Ecto neural progenitor cell (in vitro differentiated cells): Measurements from ENCODE around the gene REEP3.

Experiments
- DNase-seq: peaks from one replicate; pipeline ENCODE4 v3.0.0-alpha.2; 2018; ENCODE audit warnings: low spot score

REEP3 gene

DNA sequence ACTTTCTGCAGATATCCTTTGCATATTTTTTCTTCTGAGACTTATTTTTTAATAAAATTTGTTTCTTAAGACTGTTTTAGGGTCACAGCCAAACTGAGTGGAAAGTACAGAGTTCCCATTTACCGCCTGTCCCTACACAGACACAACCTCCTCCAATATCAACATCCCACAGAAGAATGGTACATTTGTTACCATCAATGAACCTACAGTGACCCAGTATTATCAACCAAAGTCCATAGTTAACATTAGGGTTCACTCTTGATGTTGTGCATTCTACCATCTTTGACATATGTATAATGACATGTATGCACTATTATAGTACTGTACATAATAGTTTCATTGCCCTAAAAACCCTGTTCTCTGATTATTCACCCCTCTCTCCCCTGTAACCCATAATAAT is 14.6 kb upstream of the REEP3 start:
- no peak for DNase-seq

DNA sequence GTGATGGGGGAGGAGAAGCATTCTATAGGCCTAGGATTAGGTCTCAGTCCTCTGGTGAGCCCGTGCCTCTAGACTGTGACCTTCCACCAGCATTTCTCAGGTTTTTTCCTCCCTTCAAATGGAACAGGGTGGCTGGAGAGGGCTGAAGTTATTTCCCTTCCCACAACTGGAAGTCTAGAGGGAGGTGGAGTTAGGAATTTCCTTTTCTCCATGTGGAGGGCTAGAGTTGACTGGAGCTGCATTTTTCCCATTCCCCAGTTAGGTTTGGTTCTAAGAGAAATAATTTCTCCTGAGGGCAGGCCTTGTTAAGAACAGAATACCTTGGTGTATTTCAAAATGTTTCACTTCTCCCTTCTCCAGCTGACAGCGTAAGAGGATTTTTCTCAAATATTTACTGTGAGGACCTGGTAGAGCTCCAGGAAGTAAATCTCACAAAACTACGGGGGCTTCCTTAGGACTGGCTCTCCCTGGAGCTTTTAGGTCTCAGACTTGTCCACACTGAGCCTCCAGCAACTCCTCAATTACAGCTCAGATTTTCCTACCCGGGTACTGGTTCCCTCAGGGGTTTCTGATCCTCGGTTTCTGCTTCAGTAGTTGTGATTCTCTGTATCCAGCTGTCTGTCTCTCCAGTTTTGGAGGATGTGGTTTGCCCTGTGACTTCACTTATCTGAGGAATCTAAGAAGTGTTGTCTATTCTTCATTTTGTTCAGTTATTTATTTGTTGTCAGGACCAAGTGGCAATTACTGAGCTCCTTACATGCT is 6.0 kb upstream of the REEP3 start:
- peak; percentile 53 for DNase-seq

DNA sequence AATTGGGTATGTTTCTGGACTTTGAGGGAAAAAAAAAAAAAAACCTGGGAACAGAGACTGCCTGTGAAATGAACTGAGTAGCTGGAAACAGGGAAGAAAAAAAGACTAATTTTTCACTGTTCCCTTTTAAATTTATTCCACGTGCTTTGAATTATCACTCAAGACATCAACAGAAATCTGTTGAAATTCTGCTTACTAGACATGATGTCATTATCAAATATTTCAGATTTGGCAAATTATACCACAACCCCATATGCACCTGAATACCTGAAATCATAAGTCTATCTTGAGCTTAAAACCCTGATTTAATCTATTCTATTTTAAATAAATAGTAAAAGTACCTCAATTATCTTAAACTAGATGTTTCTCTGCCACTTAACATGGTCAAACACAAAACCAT is 5.0 kb upstream of the REEP3 start:
- no peak for DNase-seq

DNA sequence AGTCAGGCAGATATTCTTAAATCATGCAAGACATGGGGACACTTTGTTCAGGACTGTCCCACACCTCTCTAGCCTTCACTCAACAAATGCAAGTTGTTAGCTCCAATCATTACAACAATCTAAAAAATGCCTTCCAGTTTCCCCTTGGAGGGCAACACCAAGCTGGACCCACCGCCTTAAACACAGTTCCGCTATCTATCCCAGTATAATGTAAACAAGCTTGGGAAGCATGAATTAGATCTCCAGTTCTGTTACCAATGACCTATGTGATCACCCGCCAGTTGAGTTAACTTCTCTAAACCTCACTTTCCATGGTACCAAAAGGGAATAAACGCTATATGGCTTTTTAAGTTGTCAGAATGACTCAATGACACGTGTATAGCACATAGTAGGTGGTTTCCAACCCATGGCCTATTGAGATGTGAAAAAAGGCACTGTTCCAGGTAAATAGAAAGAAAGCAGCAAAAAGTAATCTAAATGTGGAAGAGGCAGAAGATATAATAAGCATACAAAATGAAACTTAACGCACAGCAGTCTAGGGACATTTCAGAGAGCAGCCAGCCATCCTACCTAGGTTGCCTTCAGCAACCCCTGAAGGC is 2.4 kb upstream of the REEP3 start:
- no peak for DNase-seq

DNA sequence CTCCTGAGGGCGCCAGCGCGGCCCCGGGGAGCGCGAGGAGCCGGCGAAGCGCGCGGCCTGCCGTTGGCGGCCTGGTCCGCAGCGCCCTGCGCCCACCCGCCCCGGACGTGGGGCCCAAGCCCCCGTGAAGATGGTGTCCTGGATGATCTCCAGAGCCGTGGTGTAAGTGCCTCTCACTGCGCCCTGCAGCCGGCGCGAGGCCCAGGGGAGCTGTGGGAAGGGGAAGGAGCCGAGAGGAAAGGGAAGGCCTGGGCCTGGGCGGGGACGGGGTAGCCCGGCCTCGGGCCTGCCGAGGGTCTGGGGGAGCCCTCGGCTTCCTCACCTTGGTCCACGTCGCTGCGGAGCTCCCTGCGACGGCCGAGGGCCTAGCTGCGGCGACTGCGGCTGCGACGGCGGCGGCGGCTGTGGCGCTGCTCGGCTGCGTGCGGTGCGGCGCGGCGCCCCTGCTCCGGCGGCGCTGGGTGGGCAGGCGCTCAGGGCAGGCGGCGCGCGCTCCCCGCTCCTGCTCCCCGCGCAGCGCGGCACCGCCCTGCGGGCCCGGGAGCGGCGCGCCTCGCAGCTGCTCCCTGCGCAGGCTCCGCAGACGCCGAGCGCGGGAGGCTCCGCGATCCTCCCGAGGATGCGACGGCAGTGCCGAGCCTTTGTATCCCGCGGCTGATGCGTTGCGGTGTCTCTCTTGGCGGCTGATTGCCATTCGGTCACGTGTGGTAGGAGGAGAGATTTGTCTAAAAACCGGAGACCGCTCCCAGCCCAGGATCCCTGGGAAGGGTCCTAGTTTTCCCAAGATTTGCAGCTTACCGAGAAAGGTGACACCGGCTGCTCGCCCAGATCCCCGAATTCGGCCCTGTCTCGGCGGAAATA is 445 bp downstream of the REEP3 start:
- peak; percentile 82 for DNase-seq

DNA sequence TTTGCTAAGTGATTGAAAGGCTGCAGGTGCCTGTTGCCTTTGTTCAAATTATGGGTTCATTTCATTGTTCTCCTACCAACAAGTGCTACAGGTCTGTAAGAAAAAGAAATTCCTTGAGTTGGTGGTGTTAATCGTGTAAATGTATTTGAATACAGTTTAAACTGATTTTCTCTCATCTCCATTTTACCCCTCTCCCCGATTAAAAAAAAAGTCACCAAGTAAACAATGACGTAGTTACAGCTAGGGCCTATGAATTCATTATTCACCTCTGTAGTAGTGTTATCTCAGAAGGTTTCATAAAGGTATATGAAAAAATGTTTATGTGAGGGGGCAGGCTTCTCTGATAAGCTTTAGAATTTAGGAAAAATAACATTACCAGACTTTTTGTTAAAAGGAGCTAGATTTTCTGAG is 1.1 kb downstream of the REEP3 start:
- no peak for DNase-seq

DNA sequence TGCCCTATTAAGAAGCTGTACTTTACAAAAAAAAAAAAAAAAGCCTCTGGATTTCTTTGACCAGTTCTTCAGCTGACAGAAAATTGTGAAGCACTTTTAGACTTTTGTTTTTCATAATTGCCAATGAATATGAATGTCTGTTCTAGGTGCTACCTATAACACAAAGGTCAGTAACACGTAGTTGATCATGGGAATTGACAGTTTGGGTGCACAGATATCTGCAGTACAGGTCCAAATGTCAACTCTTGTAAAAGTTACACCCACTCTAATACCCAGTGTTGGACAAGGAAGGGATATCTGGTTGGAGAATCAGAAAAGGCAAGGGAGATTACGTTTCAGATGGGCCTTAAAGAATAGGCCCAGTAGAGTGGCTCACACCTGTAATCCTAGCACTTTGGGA is 1.8 kb downstream of the REEP3 start:
- DNase-seq: no peak

DNA sequence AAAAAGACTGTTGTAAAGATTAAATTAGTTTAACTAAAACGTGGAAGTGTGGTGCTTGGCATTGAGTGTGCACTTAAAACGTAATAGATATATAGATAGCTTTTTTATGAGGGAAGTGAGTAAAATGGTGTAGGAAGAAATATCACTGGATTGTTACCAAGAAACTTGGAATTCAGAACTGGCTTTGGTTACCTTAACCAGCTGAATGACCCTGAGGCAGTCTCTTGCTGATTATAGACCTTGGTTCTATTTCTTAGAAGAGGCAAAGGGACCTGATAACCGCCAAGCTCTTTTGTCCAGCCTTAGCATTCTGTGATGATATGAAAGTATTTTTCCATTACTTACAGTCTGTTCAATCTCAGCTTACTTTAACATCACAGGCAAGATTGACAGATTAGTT is 3.8 kb downstream of the REEP3 start:
- DNase-seq: no peak

DNA sequence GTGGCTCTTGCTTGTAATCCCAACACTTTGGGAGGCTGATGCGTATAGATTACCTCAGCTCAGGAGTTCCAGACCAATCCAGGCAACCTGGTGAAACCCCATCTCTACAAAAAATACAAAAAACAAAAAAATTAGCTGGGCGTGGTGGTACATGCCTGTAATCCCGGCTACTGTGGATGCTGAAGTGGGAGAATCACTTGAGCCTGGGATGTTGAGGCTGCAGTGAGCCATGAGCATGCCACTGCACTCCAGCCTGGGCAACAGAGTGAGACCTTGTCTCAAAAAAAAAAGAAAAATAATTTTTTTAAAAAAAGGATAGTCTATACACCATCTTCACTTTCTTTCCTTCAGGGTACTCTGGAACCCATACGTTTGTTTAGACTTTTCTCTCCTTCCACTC is 6.2 kb downstream of the REEP3 start:
- no peak for DNase-seq

DNA sequence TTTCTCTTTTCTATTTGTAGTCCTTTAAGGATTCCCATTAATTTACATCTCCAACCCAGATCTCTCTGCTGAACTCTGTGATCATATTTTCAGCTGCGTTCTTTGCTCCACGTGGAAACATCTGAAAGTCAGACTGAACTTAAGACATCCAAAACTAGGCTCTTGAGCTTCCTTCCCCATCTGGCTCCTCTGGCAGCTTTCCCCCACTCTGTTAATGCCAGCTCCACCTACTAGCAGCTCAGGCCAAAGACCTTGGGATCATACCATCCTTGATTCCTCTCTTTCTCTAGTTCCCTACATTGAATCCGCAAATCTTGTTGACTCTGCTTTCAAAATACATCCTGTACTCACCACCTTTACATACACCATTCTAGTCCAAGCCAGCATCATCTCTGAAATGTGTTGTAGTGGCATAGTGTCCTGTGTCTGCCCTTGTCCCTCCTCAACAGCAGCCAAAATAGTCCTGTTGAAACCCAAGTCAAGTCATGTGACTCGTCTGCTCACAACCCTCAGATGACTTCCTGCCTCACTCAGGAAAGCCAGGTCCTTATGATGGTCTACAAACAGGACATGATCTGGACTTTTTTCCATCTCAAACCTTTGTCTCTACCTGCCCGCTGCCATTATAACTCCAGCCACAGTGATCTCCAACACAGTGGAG is 7.0 kb downstream of the REEP3 start:
- no peak for DNase-seq

DNA sequence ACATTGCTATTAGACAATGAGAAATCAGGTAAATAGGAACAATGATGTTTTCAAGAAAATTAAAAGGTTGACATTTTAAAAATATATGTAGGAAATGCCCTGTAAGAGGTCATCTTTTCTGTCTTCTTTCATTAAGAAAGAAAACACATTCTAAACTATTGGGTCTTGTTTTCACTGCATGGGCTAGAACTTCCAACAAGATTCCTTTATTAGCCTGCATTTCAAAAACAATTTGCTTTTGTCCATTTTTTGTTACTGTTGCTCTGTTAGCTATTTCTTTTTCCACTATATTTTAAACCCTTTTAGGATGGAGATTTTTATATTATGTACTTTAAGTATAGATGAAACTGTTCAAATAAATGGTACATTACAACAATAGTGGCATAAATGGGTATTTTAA is 9.2 kb downstream of the REEP3 start:
- DNase-seq: no peak

DNA sequence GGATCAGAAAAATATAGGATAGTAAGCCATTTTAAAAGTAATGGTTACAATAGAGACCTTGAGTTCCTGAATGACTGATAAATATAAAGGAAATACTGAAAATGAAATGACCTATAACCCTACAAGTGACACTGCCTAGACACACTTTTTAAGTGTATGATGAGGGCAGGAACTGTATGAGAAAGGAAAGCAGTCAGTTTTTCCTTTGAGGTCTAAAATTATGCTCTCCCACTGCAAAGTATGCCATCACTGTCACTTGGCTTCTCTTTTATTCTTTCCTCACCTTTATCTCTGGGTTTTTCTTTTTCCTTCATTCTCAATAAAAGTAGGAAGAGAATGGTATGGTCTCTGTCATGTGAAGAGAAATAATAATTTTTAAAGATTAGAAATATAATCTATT is 13.5 kb downstream of the REEP3 start:
- no peak for DNase-seq

DNA sequence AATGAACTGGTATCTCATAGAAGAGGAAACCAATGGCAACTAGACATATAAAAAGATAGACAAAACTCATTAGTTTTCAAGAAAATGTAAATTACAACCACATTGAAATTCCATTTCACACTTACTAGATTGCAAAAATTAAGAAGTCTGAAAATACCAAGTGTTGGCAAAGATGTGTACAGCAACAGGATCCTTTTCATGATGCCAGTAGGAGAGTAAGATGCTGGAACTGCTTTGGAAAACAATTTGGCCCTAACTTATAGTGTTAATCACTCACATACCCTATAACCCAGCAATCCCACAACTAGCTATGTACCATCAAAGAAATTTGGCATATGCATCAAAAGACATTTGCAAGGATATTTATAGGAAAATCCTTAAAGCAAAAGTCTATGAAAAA is 15.5 kb downstream of the REEP3 start:
- DNase-seq: no peak

DNA sequence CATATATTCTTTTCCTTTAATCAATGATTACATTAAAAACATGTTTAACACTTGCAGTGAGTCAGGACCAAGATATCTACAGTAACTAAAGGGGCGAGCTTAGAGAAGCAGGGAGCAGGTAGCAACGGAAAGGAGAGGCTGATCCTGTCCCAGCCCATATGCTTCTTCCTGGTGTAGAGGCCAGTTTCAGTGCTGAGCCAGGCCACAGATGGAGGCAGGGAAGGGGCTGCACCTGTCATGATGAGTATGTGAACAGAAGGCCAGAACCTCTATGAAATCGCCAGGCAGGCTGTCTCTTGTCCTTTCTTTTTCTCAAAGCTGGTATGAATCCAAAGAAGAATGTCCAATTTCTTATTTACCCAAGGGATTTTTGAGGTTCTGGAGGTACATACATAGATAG is 16.3 kb downstream of the REEP3 start:
- no peak for DNase-seq

DNA sequence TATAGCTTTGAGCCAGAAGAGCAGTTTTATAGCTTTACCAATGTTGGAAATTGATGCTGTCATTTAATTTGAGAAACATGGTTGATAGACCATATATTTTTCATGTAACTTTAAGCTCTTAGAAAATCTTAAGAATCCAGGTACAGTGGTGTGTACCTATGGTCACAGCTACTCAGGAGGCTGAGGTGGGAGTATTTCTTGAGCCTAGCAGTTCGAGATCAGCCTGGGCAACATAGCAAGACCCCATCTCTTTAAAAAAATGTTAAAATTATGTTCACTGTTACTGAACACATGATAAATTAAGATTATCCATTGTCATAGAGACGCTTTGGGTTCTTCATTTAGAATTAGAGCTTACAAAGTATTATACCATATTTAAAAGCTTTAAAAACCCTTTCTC is 18.2 kb downstream of the REEP3 start:
- DNase-seq: no peak

DNA sequence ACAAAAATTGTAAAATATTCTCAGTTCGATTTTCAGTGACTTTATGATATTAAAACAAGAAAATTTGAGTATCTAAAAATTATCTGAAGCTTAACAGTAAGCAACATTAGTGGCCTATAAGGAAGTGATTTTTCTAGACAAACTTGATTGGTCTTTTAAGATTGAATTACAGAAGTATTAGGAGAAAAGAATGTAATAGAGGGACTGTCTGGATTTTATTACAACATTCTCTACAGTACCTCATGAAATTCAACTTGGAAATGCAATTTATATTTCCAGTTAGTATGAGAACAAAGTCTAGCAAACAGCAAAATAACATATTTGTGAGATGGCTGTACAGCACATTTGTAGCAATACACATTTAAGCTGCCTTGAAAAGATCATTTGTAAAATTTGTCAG is 18.8 kb downstream of the REEP3 start:
- no peak for DNase-seq

DNA sequence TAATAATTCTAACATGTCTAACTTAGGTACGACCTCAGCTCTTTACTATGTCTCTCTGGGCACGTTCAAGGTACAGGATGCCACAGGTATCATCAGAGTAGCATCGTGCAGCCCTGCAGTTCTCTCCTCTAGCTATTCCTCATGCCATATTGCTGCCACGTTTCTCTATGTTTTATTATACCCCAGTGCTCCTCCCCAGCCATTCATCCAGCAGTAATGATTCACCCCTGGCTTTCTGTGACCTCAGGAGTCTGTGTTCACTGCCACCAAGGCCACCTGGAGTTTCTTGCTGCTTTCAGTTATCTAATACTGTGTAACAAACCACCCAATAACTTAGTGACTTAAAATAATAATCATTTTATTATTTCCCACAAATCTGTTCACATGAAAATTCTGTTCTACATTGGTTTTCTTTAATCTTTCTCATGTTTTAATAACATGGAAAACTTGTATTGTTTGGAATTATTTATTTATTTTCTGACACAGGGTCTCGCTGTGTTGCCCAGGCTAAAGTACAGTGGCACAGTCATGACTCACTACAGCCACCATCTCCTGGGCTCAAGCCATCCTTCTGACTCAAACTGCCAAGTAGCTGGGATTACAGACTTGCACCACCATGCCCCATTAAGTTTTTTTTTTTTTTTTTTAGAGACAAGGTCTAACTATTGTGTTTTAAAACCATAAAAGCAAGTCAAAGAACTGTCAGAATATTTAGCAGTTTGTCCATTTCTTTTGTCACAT is 21.8 kb downstream of the REEP3 start:
- no peak for DNase-seq

DNA sequence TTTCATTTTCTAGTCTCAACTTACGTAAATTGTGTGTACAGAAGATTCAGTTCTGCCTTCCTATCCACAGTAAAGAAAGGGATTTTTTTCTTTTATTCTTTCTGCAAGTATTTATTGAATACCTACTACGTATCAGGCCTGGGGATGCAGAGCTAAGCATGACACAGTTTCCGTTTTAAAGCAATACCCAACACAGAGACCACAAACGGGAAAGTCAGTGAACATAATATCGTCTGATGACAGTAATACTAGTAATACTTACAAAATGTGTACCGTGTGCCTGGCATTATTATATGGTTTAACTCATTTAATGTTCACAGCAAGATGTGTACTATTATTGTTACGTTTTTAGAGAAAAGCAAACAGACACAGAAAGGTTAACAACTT is 22.4 kb downstream of the REEP3 start:
- DNase-seq: no peak

DNA sequence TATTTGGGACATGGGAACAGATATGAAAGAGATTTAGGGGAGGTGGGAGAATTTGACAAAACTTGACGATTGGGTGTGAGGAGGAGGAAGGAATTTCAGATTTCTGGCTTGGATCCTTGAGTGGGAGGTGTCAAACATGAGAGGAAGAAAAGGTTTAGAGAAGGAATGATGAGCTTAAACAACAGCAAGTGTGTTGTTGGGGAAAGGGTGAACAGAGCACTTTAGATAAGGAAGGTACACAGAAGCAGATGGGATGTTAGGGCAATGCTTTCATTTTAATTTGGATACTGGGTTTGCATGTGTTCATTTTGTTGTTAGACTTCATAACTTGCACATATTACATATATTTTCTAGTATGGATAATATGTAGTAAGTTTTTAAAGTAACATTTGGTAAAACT is 23.2 kb downstream of the REEP3 start:
- DNase-seq: no peak

DNA sequence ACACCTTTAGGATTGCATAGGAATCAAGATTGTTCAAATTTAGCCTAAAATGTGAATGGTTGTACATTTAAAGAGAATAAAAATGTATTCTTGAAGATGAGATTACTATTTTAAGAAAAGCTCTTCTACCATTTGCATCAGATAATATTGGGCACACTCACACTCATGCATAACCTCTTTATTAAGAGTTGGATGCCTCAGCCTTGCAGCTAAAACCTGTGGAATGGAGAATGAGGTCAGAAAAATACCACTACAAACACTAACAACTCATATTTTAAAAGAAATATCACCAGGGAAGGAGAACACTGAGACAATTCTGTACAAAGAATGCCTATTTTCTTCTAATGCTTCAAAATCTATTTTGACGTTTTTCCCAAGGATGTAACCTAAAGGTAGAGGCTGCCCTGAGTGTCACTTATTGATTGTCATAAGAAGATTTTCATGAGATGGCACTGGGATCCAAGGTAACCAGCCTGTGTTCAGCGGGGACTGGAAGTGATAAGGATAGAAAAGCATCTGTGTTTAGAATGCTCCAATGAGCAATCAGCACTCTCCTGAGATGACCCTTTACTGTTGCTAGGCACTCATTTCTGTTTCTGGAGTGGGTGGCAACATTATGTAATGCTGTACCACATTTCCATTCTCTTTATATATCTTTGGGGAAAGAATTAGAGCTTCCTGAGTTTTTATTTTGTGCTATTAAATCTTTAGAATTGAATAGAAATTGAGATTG is 26.6 kb downstream of the REEP3 start:
- DNase-seq: no peak

DNA sequence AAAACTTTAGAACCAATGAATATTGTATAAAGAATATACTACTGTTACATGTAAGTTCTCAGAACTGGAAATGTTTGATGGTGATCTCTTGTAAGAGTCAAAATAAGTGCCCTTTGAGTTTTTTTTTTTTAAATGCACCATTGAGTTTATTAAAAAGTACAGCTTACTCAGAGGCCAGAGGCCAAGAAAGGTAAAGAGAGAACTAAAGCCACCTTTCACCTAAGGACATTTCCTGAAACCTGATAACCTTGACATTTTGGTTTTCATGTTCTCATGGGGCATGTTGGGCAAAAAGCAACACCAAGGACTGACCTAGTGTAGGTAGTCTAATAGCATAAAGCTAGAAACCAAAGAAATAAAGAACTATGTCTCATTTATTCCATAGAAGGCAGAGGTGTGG is 27.7 kb downstream of the REEP3 start:
- no peak for DNase-seq
